GM18499 (cell line): ENCODE measurements around the gene SPIRE1.

ENCODE experiments used
- ATAC-seq: cut with Tn5 transposase; IDR thresholded peaks from one replicate; pipeline ENCODE4 v1.9.1; 2021; ENCODE audit warnings: moderate number of reproducible peaks; ENCODE audit not compliant: insufficient read depth, unreplicated experiment

Gene SPIRE1

GRCh38 chr18:12657684-12658425, at the start of gene SPIRE1:
TSS of gene SPIRE1 (minus strand) at chr18:12658107. CDS start at chr18:12657866, 241 bp downstream.
- no peak for ATAC-seq

DNA sequence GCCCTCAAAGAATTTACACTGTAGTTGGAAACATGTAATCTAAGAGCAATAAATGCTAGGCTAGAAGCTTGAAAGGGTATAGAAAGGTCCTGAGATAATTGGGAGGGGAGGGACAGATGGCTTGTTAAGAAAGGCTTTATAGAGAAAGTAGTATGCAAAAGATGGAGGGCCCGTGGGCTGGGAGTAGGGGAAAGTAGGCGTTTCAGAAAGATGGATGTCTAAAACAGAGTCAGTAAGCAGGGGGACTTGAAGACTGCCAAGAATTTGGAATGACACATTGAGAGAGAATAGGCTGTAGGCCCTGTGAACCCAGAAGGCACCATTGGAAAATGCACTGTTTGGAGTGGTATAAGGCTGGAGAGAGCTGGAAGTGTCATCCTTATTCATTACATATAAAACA, 45.8 kb upstream of the SPIRE1 start:
- ATAC-seq: no peak

- ATAC-seq: no peak
These were observed 45.2 kb upstream of the SPIRE1 start for GRCh38 chr18:12703096-12703567.

- no peak for ATAC-seq
These were observed 44.6 kb upstream of the SPIRE1 start, which contains the start of the genes CEP76 and PSMG2 for GRCh38 chr18:12702221-12703095. TSS of gene CEP76 (minus strand) at chr18:12702723. CDS start at chr18:12702548, 175 bp downstream. TSS of gene PSMG2 (plus strand) at chr18:12703042. CDS start at chr18:12703108, 66 bp downstream.

DNA sequence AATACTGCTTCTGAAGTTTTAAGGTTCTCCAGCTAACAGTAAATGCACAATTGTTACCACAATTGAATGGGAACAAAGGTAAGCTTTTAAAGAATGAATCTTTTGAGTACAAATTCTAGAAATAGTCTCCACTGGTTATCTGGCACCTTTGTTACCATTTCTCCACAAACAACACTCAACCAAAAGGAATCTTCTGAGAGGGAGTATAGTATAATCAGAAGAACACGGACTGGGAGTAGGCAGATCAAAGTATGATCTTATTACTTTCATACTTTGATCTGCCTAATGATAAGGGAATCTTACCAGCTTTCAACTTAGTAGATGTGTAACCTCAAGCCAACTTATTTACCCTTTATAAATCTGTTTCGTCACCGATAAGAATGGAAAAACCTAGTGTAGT, 43.3 kb upstream of the SPIRE1 start:
- ATAC-seq: no peak

GRCh38 chr18:12699747-12700146, 41.8 kb upstream of the SPIRE1 start:
- no peak for ATAC-seq

GRCh38 chr18:12694032-12694431, 36.1 kb upstream of the SPIRE1 start:
- no peak for ATAC-seq

DNA sequence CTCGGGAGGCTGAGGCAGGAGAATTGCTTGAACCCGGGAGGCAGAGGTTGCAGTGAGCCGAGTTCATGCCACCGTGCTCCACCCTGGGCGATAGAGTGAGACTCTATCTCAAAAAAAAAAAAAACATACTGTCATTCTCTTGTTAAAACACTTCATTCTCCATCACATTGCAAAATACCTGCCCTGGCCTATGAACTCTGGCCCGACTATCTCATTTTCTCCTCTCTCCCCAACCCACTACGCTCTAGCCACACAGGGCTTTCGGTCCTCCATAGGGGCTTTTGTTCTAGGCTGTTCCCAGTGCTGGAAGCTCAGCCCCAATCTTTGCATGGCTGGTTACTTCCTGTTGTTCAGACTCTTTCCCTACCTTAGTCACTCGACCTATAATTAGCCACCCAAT, 34.3 kb upstream of the SPIRE1 start:
- ATAC-seq: no peak

GRCh38 chr18:12689256-12689850, 31.4 kb upstream of the SPIRE1 start:
- no peak for ATAC-seq

DNA sequence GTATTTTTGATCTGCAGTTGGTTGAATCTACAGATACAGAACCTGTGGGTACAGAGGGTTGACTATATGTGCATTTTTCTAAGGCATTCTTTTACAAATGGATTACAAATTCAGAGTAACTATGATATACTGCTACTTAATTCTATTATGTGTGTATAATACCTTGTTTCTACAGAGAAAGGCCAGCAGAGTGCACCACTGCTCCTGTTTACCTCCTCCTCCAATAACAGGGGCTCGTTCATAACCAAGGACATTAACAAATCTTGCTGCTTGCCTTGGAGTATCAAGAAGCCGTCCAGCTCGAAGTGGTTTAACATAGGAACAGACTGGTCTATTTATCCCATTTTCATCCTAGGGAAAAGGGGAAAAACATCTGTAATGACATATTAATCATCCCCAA, 28.2 kb upstream of the SPIRE1 start:
- no peak for ATAC-seq

DNA sequence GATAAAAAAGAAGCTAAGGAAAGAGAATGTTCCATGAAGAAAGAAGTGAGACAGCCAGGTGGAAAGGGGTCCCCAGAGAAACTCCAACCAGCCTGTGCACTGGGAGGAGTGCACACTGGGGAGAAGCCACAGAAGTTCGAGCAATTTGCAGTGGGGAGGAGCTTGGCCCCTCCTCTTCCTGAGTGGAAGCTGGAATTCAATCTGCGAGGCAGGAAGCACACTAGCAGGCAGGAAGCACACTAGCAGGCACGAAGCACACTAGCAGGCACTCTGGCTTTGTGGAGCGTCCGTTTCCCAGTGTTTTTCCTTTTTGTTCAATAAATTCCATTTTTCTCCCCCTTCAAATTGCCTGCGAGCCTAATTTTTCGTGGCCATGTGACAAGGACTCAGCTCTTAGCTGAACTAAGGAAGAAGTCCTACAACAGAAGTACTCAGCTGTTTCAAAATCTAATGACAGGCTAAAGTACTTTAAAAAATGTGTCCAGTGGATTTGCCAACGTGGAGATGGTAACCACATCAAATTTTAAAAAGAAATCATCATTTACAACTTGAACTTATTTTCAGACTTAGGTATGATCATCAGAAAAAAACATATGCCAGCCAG, 21.4 kb upstream of the SPIRE1 start:
- no peak for ATAC-seq

GRCh38 chr18:12668041-12668440, 10.1 kb upstream of the SPIRE1 start:
- ATAC-seq: no peak

DNA sequence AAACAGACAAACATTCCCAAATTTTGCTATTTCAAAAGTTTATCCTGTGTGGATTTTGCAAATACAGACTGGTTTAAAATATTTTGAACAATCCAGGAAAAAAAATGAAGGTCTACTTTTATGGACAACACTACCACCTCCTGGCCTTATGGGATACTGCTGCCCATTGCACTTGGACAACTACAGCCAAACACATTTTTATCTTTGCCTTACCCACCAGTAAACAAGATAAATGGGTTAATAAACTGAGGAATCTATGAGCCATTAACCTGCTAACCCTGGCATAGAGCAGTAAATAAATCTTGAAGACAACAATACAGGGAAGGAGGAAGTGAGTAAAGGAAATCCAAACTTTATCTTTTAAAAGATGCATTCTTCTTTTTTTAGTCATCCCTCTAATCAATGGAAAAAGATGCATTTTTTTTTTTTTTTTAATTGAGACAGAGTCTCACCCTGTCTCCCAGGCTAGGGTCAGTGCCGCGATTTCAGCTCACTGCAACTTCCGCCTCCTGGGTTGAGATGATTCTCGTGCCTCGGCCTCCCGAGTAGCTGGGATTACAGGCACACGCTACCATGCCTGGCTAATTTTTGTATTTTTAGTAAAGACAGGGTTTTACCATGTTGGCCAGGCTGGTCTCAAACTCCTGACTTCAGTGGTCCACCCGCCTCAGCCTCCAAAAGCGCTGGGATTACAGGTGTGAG, 2.1 kb upstream of the SPIRE1 start:
- no peak for ATAC-seq

DNA sequence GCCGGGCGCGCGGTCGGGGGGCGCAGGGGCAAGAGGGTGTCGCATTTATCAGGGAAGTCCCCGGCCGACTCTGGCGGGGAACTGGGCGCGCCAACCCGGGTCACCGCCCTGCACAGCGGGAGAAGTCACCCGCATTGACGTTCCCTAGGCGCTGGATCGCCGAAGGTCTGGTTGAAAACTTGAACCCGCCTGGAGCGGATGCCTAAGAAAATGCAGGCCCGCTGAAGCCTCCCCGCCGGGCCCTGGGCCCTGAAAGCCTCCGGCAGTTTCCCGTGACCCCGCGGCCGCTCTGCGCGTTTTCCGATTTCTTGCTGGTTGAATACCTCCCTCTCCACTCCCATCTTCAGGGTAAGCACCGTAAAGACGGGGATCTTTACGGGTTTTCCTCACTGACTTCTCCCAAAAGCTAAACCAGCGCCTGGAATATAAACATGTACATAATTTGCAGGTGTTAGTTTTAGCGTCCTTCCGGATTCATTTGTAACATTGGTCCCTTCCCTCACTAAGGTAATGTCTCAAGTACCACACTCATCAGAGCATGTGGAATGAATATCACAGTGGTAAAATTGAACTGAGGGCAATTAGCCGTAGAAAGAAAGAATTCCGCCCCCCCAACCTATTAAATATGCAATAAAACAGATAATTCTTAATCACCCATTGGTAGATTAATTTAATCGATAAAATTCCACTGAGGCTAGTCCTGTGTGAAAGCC, 675 bp upstream of the SPIRE1 start:
- ATAC-seq: no peak

DNA sequence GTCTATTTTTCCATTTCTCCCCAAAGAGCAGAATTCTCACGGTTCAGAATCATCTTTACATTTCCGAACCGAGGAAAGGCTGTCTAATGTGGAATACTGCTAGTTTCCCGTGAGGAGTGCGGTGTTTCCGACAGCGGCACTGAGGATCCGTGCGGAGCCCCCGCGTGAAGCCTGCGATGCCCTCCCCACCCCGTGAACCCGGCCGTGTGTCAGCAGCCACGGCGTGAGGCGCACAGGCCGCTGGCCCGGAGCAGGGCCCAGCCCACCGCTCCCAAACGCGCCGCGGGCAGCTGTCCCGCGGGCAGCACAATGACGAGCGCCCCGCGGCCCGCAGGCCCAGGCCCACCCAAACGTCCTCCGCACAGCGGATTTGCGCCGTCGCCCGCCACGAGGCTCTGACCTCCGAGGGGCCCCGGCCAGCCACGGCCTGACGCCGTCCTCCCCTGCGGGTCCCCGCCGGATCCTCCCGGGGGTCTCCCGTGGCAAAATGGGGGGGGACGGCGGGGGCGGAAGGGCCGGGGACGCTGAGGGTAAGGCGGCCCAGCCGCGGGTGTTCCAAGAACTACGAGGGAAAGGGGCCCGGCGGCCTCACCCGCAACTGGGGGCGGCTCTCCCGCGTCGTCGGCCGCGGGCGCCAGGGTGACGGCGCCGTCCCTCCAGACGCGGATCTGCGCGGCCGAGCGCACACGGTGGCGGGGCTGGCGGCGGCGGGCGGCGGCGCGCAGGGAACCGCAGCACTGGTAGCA, 796 bp downstream of the SPIRE1 start:
- ATAC-seq: no peak

DNA sequence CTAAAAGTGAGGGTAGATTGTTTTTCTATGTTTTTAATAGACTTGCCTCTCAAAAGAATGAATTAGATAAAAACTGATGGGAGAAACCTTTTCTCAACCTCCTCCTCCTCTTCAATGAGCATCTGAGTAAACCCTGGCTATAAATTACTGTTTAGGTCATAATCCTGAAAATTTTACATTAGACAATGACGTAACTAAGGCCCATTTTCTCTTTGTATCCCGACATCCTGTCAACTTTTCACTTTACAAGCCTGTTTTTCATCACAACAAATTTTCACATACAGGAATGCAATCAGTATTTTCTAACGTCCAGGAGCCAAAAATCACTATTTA, 1.3 kb downstream of the SPIRE1 start:
- ATAC-seq: no peak

GRCh38 chr18:12654971-12655370, 2.9 kb downstream of the SPIRE1 start:
- ATAC-seq: no peak

DNA sequence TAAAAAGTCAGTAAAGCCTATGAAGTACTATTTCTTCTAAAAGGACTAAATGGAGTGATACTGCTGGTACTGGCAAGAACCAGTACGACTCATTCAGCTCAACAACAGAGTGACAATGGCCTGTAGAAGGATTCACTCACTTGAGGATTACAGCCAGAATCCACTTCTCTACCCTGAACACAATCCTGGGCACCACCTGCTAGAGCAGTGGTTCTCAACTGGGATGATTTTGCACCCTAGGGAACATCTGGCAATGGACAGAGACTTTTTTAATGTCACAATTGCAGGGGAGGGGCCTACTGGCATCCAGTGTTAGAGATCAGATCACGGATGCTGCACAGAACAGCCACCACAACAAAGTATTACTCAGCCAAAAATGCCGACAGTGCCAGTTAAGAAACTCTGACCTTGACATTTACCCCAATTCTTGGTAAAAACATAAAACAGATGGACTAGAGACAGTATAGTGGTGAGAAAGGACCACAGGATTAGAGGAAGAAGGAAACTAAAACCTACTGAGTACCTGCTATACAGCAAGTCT, 5.0 kb downstream of the SPIRE1 start:
- ATAC-seq: no peak
